ENCODE measurements around the gene ACTR8. TPM values are rescaled to one million over a fixed set of nuclear protein-coding genes. Genes with fewer than 3 reads are reported as not detected.

Gene ACTR8
- total RNA-seq, 2 donors from 2014 or later, result 21.8 to 33.8 TPM

GRCh38 chr3:53824795-53825194, 57.2 kb downstream of the ACTR8 start:
- Mint-ChIP-seq H3K36me3 (no peaks in the 10 kb centered on the region), H3K27ac (no peak overlapping the region), H3K9me3 (no peaks in the 10 kb centered on the region)
- DNase-seq (ENCODE audit: low spot score in 2 of 2) (no peak), ATAC-seq (no peak)

GRCh38 chr3:53823956-53824657, 57.8 kb downstream of the ACTR8 start:
- DNase-seq (ENCODE audit: low spot score in 2 of 2) (no peak), ATAC-seq (no peak)
- H3K36me3 Mint-ChIP-seq, result no peaks in the 10 kb centered on the region
- no peak overlapping the region for H3K27ac Mint-ChIP-seq
- H3K9me3 Mint-ChIP-seq, result no peaks in the 10 kb centered on the region

- no peak for DNase-seq (ENCODE audit: low spot score in 2 of 2)
- H3K9me3 Mint-ChIP-seq, result no peaks in the 10 kb centered on the region
- ATAC-seq, result no peak
- H3K27ac Mint-ChIP-seq, result no peak overlapping the region
- no peaks in the 10 kb centered on the region for H3K36me3 Mint-ChIP-seq
These were observed 58.7 kb downstream of the ACTR8 start for GRCh38 chr3:53823026-53823955.

GRCh38 chr3:53822331-53822741, 59.6 kb downstream of the ACTR8 start:
- Mint-ChIP-seq H3K36me3 (no peaks in the 10 kb centered on the region), H3K9me3 (no peaks in the 10 kb centered on the region), H3K27ac (no peak overlapping the region)
- no peak for DNase-seq (ENCODE audit: low spot score in 2 of 2)
- no peak for ATAC-seq

GRCh38 chr3:53821631-53822121, 60.3 kb downstream of the ACTR8 start:
- no peak for DNase-seq (ENCODE audit: low spot score in 2 of 2)
- peak in 1 of 2 donors; percentile 50 for ATAC-seq
- Mint-ChIP-seq H3K36me3 (no peaks in the 10 kb centered on the region), H3K27ac (no peak overlapping the region), H3K9me3 (no peaks in the 10 kb centered on the region)

- H3K27ac Mint-ChIP-seq, result no peak overlapping the region
- no peak for DNase-seq (ENCODE audit: low spot score in 2 of 2)
- no peak for ATAC-seq
- H3K36me3 Mint-ChIP-seq, result no peaks in the 10 kb centered on the region
- no peaks in the 10 kb centered on the region for H3K9me3 Mint-ChIP-seq
These were observed 61.0 kb downstream of the ACTR8 start for GRCh38 chr3:53820756-53821580.

GRCh38 chr3:53820084-53820483, 61.9 kb downstream of the ACTR8 start:
- H3K27ac Mint-ChIP-seq, result no peak overlapping the region
- ATAC-seq (no peak), DNase-seq (ENCODE audit: low spot score in 2 of 2) (no peak)
- H3K9me3 Mint-ChIP-seq, result no peaks in the 10 kb centered on the region
- H3K36me3 Mint-ChIP-seq, result no peaks in the 10 kb centered on the region

- no peak for ATAC-seq
- Mint-ChIP-seq H3K27ac (no peak overlapping the region), H3K9me3 (no peaks in the 10 kb centered on the region), H3K36me3 (no peaks in the 10 kb centered on the region)
- no peak for DNase-seq (ENCODE audit: low spot score in 2 of 2)
These were observed 62.6 kb downstream of the ACTR8 start for GRCh38 chr3:53819163-53819868.

- no peaks in the 10 kb centered on the region for H3K36me3 Mint-ChIP-seq
- DNase-seq (ENCODE audit: low spot score in 2 of 2), result no peak
- no peak for ATAC-seq
- H3K27ac Mint-ChIP-seq, result no peak overlapping the region
- H3K9me3 Mint-ChIP-seq, result no peaks in the 10 kb centered on the region
These were observed 63.5 kb downstream of the ACTR8 start for GRCh38 chr3:53818221-53819162.

- Mint-ChIP-seq H3K9me3 (no peaks in the 10 kb centered on the region), H3K27ac (no peak overlapping the region), H3K36me3 (no peaks in the 10 kb centered on the region)
- DNase-seq (ENCODE audit: low spot score in 2 of 2) (no peak), ATAC-seq (no peak)
These were observed 64.1 kb downstream of the ACTR8 start for GRCh38 chr3:53817809-53818208.

- Mint-ChIP-seq H3K36me3 (no peaks in the 10 kb centered on the region), H3K27ac (no peak overlapping the region), H3K9me3 (no peaks in the 10 kb centered on the region)
- DNase-seq (ENCODE audit: low spot score in 2 of 2) (no peak), ATAC-seq (no peak)
These were observed 64.7 kb downstream of the ACTR8 start for GRCh38 chr3:53817211-53817610.

Other genes with a start within 250 kb of the ACTR8 start
- under 1 TPM; 0.02 to 0.47 TPM for gene CHDH, start 35.7 kb downstream of the ACTR8 start, total RNA-seq
- gene IL17RB, start 35.6 kb downstream of the ACTR8 start, total RNA-seq, result under 1 TPM; 0.12 to 0.18 TPM
- 10 to 100 TPM; 36.6 to 41.8 TPM for gene SELENOK, start 9.7 kb upstream of the ACTR8 start, total RNA-seq
- not detected for gene CACNA2D3, start 240.4 kb upstream of the ACTR8 start, total RNA-seq

Measured in activated naive CD4-positive, alpha-beta T cell treated with anti-CD3 and anti-CD28 coated beads, Interleukin-2, amount 50 U/mL, for 72 hours (primary cell).